Fibroblast of mammary gland (primary cell): ENCODE measurements around the gene SFXN2.
"Not testable (repeated sequence)": the region's sequence is repeated elsewhere in the genome, so short reads cannot be mapped to it uniquely, and the experiment has no call there.

ENCODE experiments used
- DNase-seq: peaks from one replicate; pipeline ENCODE4 v3.0.0-alpha.2; 2010; ENCODE audit warnings: low read depth
- H3K4me3 ChIP-seq: 2 replicates; pipeline ENCODE4 v1.5.1; 2011; ENCODE audit warnings: low read depth, mild to moderate bottlenecking, low read length, moderate library complexity; ENCODE audit not compliant: control insufficient read depth
- CTCF ChIP-seq: conservative IDR thresholded peaks from 2 replicates; pipeline ENCODE4 v1.5.1; 2011; ENCODE audit warnings: low read depth, low read length, inconsistent platforms; ENCODE audit not compliant: control insufficient read depth, insufficient read depth

Gene SFXN2

GRCh38 chr10:102712843-102713538 is 1.4 kb upstream of the SFXN2 start:
- H3K4me3 ChIP-seq = peak overlapping the region; percentile 90
- TF ChIP-seq CTCF = no peak
- no peak for DNase-seq

GRCh38 chr10:102713539-102713813 is 960 bp upstream of the SFXN2 start:
- H3K4me3 ChIP-seq = peak overlapping the region; percentile 90
- no peak for DNase-seq
- peak; percentile 41 for TF ChIP-seq CTCF

- no peak for TF ChIP-seq CTCF
- H3K4me3 ChIP-seq = peak within 1 kb of the TSS; percentile 91
- DNase-seq = peak; percentile 97
These were observed 419 bp upstream of the SFXN2 start, which contains the start of gene ARL3 for GRCh38 chr10:102713814-102714620. TSS of gene ARL3 (minus strand) at chr10:102714397. CDS start at chr10:102714275, 122 bp downstream.

- no peak for DNase-seq
- TF ChIP-seq CTCF = no peak
- H3K4me3 ChIP-seq = no peak overlapping the region
These were observed 1.4 kb downstream of the SFXN2 start for GRCh38 chr10:102715880-102716279.

GRCh38 chr10:102716900-102717565 is 2.6 kb downstream of the SFXN2 start:
- not testable (repeated sequence) for H3K4me3 ChIP-seq, DNase-seq

- no peak overlapping the region for H3K4me3 ChIP-seq
- no peak for TF ChIP-seq CTCF
- DNase-seq = peak; percentile 69
These were observed 3.8 kb downstream of the SFXN2 start for GRCh38 chr10:102718220-102718619.

GRCh38 chr10:102720337-102720736 is 5.9 kb downstream of the SFXN2 start:
- TF ChIP-seq CTCF = no peak
- no peak for DNase-seq
- H3K4me3 ChIP-seq = no peak overlapping the region
